SK-N-SH treated with all-trans-retinoic acid at 6 μM for 48 hours (cell line): Measurements from ENCODE around the gene RNF167.

Experiments used
- ATAC-seq: fragments of 200-7000 bp; cut with Tn5 transposase; 3 replicates; pipeline ENCODE4 v1.9.1; 2020; ENCODE audit warnings: mild to moderate bottlenecking, moderate library complexity
- ARNTL ChIP-seq: fragments of 450-650 bp; formaldehyde crosslinking; IDR thresholded peaks from 2 replicates; pipeline ENCODE4 v1.5.0; 2020; ENCODE audit warnings: low read depth, mild to moderate bottlenecking, moderate library complexity, borderline replicate concordance
- CSDC2 ChIP-seq: fragments of 250-450 bp; sonication (Bioruptor Pico); IDR thresholded peaks from 2 replicates; pipeline ENCODE4 v1.5.0; 2020; ENCODE audit warnings: mild to moderate bottlenecking, moderate library complexity
- ESRRG ChIP-seq: fragments of 250-450 bp; sonication (Bioruptor Pico); IDR thresholded peaks from 2 replicates; pipeline ENCODE4 v1.6.1; 2021; ENCODE audit warnings: mild to moderate bottlenecking
- GLIS3 ChIP-seq: fragments of 250-450 bp; sonication (Bioruptor Pico); IDR thresholded peaks from 2 replicates; pipeline ENCODE4 v1.5.0; 2020; ENCODE audit warnings: mild to moderate bottlenecking, moderate library complexity
- ISL1 ChIP-seq: fragments of 250-450 bp; sonication (Bioruptor Pico); IDR thresholded peaks from 2 replicates; pipeline ENCODE4 v2.1.2; 2022; ENCODE audit warnings: mild to moderate bottlenecking, moderate library complexity
- OSR1 ChIP-seq: fragments of 250-450 bp; sonication (Bioruptor Pico); IDR thresholded peaks from 2 replicates; pipeline ENCODE4 v1.8.0; 2022; ENCODE audit warnings: moderate library complexity, mild to moderate bottlenecking, inconsistent platforms
- PPARA ChIP-seq: fragments of 250-450 bp; sonication (Bioruptor Pico); IDR thresholded peaks from 2 replicates; pipeline ENCODE4 v1.5.0; 2020; ENCODE audit warnings: mild to moderate bottlenecking, borderline replicate concordance
- RARB ChIP-seq: fragments of 250-450 bp; sonication (Bioruptor Pico); IDR thresholded peaks from 2 replicates; pipeline ENCODE4 v1.8.0; 2021; ENCODE audit warnings: mild to moderate bottlenecking, moderate library complexity
- SNAI2 ChIP-seq: fragments of 250-450 bp; sonication (Bioruptor Pico); IDR thresholded peaks from 2 replicates; pipeline ENCODE4 v1.5.0; 2020; ENCODE audit warnings: mild to moderate bottlenecking, moderate library complexity
- TCF4 ChIP-seq: fragments of 250-450 bp; sonication (Bioruptor Pico); IDR thresholded peaks from 2 replicates; pipeline ENCODE4 v1.8.0; 2021; ENCODE audit warnings: mild to moderate bottlenecking, moderate library complexity, borderline replicate concordance
- TOX ChIP-seq: fragments of 250-450 bp; sonication (Bioruptor Pico); IDR thresholded peaks from 2 replicates; pipeline ENCODE4 v1.8.0; 2021; ENCODE audit warnings: mild to moderate bottlenecking, moderate library complexity, borderline replicate concordance
- ZC3H10 ChIP-seq: fragments of 250-450 bp; sonication (Bioruptor Pico); IDR thresholded peaks from 2 replicates; pipeline ENCODE4 v1.5.1; 2021; ENCODE audit warnings: mild to moderate bottlenecking, moderate library complexity
- ZFP3 ChIP-seq: fragments of 250-450 bp; sonication (Bioruptor Pico); IDR thresholded peaks from 2 replicates; pipeline ENCODE4 v1.5.0; 2020; ENCODE audit warnings: mild to moderate bottlenecking, moderate library complexity
- ZNF565 ChIP-seq: fragments of 450-650 bp; formaldehyde crosslinking; conservative IDR thresholded peaks from 2 replicates; pipeline ENCODE4 v1.5.0; 2020; ENCODE audit warnings: low read depth, mild to moderate bottlenecking, moderate library complexity
- ZNF70 ChIP-seq: fragments of 450-650 bp; formaldehyde crosslinking; IDR thresholded peaks from 2 replicates; pipeline ENCODE4 v1.5.0; 2020; ENCODE audit warnings: mild to moderate bottlenecking, moderate library complexity
- ZNF8 ChIP-seq: fragments of 450-650 bp; formaldehyde crosslinking; IDR thresholded peaks from 2 replicates; pipeline ENCODE4 v1.5.0; 2020; ENCODE audit warnings: mild to moderate bottlenecking, moderate library complexity
- TF ChIP-seq, protein P1 (sequence below): fragments of 250-450 bp; sonication (Bioruptor Pico); IDR thresholded peaks from 2 replicates; pipeline ENCODE4 v1.5.1; 2020; ENCODE audit warnings: low read depth, mild to moderate bottlenecking, moderate library complexity
- TF ChIP-seq, protein P2 (sequence below): fragments of 250-450 bp; sonication (Bioruptor Pico); IDR thresholded peaks from 2 replicates; pipeline ENCODE4 v1.5.0; 2020; ENCODE audit warnings: mild to moderate bottlenecking, moderate library complexity
- TF ChIP-seq, protein P3 (sequence below): fragments of 250-450 bp; sonication (Bioruptor Pico); IDR thresholded peaks from 2 replicates; pipeline ENCODE4 v1.8.0; 2020; ENCODE audit warnings: mild to moderate bottlenecking, moderate library complexity, borderline replicate concordance
- TF ChIP-seq, protein P4 (sequence below): fragments of 250-450 bp; sonication (Bioruptor Pico); IDR thresholded peaks from 2 replicates; pipeline ENCODE4 v1.5.1; 2021; ENCODE audit warnings: mild to moderate bottlenecking, moderate library complexity

Gene RNF167

DNA sequence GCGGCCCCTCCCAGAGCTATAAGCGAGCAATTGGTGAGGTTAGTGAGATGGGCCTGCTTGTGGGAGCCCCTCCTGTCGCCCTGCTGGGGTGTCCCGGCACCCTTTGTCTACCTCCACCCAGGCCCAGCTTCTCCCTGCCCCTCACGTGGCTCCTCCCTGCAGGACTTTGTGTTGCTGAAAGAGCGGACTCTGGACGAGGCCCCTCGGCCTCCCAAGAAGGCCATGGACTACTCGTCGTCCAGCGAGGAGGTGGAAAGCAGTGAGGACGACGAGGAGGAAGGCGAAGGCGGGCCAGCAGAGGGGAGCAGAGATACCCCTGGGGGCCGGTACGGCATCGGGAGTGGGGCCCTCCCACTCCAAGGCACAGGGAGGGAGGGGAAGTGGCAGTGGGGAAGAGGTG lies 46.8 kb upstream of the RNF167 start:
- no peak for ATAC-seq
- TF ChIP-seq ISL1, result no peak

DNA sequence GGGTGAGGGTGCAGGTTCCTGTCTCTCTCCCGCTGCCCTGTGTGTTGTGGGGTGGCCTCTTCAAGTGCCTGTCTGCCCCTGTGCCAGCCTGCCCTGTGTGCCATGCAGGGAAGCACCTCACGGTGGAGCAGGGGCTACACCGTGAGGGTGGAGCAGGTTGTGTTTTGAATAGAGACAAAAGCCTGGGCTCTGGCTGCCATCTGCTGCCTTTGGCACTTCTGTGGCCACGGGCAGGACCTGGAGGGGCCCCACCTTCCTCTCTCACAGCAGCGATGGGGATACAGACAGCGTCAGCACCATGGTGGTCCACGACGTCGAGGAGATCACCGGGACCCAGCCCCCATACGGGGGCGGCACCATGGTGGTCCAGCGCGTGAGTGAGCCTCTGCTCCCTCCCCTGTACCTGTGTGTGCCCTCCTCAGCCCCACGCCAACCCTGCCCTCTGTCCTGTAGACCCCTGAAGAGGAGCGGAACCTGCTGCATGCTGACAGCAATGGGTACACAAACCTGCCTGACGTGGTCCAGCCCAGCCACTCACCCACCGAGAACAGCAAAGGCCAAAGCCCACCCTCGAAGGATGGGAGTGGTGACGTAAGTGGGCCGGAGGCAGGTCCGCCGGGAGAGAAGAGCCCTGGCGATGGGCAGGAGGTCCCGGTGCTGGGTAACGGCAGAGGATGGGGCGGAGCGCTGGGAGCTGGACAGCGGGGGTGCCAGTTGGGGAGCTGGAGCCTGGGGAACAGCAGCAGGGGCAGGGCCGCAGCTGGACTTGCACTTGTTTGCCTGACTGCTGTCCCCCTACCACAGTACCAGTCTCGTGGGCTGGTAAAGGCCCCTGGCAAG lies 46.1 kb upstream of the RNF167 start:
- no peak for ATAC-seq
- no peak for TF ChIP-seq ZNF565 (CRISPR knock-in tag)

DNA sequence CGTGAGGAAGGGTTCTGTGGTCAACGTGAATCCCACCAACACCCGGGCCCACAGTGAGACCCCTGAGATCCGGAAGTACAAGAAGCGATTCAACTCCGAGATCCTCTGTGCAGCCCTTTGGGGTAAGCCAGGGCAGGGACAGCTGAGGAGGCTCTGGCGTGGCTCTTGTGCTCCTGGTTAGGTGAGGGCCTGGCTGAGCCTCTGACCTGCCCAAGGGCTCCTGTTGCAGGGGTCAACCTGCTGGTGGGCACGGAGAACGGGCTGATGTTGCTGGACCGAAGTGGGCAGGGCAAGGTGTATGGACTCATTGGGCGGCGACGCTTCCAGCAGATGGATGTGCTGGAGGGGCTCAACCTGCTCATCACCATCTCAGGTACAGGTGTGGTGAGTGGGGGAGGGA lies 44.9 kb upstream of the RNF167 start:
- ATAC-seq, result no peak
- TF ChIP-seq ISL1, result no peak
- TF ChIP-seq OSR1, result no peak
- TF ChIP-seq, protein P1, sequence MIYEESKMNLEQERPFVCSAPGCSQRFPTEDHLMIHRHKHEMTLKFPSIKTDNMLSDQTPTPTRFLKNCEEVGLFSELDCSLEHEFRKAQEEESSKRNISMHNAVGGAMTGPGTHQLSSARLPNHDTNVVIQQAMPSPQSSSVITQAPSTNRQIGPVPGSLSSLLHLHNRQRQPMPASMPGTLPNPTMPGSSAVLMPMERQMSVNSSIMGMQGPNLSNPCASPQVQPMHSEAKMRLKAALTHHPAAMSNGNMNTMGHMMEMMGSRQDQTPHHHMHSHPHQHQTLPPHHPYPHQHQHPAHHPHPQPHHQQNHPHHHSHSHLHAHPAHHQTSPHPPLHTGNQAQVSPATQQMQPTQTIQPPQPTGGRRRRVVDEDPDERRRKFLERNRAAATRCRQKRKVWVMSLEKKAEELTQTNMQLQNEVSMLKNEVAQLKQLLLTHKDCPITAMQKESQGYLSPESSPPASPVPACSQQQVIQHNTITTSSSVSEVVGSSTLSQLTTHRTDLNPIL (CRISPR knock-in tag), result no peak
- no peak for TF ChIP-seq ZNF8 (CRISPR knock-in tag)
- TF ChIP-seq, protein P2, sequence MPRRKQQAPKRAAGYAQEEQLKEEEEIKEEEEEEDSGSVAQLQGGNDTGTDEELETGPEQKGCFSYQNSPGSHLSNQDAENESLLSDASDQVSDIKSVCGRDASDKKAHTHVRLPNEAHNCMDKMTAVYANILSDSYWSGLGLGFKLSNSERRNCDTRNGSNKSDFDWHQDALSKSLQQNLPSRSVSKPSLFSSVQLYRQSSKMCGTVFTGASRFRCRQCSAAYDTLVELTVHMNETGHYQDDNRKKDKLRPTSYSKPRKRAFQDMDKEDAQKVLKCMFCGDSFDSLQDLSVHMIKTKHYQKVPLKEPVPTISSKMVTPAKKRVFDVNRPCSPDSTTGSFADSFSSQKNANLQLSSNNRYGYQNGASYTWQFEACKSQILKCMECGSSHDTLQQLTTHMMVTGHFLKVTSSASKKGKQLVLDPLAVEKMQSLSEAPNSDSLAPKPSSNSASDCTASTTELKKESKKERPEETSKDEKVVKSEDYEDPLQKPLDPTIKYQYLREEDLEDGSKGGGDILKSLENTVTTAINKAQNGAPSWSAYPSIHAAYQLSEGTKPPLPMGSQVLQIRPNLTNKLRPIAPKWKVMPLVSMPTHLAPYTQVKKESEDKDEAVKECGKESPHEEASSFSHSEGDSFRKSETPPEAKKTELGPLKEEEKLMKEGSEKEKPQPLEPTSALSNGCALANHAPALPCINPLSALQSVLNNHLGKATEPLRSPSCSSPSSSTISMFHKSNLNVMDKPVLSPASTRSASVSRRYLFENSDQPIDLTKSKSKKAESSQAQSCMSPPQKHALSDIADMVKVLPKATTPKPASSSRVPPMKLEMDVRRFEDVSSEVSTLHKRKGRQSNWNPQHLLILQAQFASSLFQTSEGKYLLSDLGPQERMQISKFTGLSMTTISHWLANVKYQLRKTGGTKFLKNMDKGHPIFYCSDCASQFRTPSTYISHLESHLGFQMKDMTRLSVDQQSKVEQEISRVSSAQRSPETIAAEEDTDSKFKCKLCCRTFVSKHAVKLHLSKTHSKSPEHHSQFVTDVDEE (CRISPR knock-in tag), result no peak

DNA sequence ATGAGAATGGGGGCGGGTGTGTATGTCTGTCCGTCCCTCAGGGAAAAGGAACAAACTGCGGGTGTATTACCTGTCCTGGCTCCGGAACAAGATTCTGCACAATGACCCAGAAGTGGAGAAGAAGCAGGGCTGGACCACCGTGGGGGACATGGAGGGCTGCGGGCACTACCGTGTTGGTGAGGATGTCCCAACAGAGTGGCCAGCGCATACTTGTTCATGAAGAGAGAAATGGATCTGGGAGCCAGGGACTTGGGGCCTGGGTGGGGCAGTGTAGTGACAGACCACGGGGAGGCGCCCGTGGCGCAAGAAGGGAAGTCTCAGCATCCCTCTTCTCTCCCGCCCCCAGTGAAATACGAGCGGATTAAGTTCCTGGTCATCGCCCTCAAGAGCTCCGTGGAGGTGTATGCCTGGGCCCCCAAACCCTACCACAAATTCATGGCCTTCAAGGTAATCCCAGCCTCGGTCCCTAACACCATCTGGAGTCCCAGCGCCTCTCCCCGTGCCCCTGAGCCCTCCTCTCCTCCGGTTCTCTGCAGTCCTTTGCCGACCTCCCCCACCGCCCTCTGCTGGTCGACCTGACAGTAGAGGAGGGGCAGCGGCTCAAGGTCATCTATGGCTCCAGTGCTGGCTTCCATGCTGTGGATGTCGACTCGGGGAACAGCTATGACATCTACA lies 44.3 kb upstream of the RNF167 start:
- no peak for ATAC-seq
- TF ChIP-seq ZNF70 (CRISPR knock-in tag) (no peak), OSR1 (no peak), ZC3H10 (no peak), CSDC2 (CRISPR knock-in tag) (no peak), SNAI2 (CRISPR knock-in tag) (no peak), GLIS3 (CRISPR knock-in tag) (no peak), ESRRG (CRISPR knock-in tag) (no peak), TCF4 (no peak), ISL1 (no peak), ARNTL (CRISPR knock-in tag) (no peak), PPARA (no peak), ZNF565 (CRISPR knock-in tag) (no peak), RARB (CRISPR knock-in tag) (no peak), TOX (CRISPR knock-in tag) (no peak), ZFP3 (CRISPR knock-in tag) (no peak)
- TF ChIP-seq, protein P3, sequence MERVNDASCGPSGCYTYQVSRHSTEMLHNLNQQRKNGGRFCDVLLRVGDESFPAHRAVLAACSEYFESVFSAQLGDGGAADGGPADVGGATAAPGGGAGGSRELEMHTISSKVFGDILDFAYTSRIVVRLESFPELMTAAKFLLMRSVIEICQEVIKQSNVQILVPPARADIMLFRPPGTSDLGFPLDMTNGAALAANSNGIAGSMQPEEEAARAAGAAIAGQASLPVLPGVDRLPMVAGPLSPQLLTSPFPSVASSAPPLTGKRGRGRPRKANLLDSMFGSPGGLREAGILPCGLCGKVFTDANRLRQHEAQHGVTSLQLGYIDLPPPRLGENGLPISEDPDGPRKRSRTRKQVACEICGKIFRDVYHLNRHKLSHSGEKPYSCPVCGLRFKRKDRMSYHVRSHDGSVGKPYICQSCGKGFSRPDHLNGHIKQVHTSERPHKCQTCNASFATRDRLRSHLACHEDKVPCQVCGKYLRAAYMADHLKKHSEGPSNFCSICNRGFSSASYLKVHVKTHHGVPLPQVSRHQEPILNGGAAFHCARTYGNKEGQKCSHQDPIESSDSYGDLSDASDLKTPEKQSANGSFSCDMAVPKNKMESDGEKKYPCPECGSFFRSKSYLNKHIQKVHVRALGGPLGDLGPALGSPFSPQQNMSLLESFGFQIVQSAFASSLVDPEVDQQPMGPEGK (CRISPR knock-in tag), result no peak
- TF ChIP-seq, protein P4, sequence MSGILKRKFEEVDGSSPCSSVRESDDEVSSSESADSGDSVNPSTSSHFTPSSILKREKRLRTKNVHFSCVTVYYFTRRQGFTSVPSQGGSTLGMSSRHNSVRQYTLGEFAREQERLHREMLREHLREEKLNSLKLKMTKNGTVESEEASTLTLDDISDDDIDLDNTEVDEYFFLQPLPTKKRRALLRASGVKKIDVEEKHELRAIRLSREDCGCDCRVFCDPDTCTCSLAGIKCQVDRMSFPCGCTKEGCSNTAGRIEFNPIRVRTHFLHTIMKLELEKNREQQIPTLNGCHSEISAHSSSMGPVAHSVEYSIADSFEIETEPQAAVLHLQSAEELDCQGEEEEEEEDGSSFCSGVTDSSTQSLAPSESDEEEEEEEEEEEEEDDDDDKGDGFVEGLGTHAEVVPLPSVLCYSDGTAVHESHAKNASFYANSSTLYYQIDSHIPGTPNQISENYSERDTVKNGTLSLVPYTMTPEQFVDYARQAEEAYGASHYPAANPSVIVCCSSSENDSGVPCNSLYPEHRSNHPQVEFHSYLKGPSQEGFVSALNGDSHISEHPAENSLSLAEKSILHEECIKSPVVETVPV, result no peak
- TF ChIP-seq, protein P1 (CRISPR knock-in tag), result no peak
